ENCODE measurements around the gene SDHB.
A peak's percentile ranks its signal among the peaks of the same experiment; 100 is the strongest.

Gene SDHB

DNA sequence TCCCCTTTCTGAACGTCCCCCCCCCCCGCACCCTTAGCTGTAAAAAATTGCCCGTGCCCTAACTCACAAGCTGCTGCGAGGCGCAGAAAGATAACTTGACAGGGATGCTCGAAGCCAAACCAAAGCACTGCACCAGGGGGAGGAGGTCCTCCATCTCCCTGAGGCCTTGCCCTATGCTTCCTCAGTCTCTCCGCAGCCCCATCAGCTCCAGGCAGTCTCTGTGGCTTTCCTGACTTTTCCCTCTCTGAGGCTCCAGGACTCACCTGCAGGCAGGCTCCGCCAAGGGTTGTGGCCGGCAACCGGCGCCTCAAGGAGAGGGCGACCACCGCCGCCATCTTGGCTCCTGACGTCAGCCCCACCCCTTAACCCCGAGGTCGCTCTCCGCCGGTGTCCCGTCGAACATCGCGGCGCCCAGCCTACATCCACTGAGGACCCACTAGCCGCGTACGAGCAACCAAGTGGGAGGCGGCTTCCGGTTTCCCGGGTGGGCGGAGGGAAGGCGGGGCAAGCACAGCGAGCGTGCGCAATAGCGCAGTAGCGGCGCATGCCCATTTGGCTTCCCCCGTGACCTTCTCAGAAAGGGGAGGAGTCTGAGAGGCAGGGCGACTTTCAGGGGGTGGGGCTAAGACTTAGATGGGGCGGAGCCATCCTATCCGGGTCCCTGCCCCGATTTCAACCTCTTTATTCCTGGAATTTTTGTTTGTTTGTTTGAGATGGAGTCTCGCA lies at the start of gene SDHB:
Gene SDHB, minus strand, starts transcription at position 348 of the 726 bp plus-strand sequence. Its CDS starts 13 bp downstream, at position 335.
- peak; percentile 97 for DNase-seq (ENCODE audit: low read depth in 2 of 2)

DNA sequence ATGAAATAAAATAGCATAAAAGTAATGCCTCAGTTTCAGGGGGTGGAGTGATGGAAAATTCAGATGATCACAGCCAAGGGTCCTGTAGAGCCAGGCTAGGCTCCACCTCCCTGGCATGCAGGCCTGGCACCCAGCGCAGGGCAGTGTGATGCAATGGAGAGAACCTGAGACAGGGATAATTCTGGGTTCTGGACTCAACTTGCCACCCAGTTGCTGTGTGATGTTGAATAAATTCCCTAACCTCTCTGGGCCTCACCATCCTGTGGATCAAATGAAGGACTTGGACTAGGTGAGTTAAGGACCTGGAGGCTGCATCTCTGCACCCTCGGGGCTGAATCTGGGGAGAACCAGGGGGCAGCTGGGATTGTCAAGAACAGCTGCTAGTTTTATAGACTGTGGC lies 48.4 kb upstream of the SDHB start:
- DNase-seq (ENCODE audit: low read depth in 2 of 2): no peak

DNA sequence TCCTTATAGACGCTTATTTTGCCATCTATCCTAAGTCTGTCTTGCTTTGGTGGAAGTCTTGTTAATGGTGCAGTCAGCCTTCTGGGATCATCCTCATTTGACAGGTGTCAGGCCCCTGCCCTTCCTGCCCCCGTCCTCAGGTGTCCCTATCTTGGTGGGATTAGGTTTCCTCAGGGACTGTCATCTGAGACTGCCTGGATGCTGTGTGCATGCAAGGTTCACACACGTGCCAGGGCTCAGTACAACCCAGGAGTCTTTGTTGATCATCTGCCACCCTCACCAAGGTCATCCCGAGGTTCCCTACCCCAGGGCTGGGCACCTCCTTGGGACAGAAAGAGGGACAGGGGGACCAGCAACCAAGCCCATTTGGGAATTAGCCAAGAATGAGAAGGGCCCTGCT lies 47.4 kb upstream of the SDHB start:
- no peak for DNase-seq (ENCODE audit: low read depth in 2 of 2)

GRCh38 chr1:17099616-17100340 lies 45.9 kb upstream of the SDHB start:
- no peak for DNase-seq (ENCODE audit: low read depth in 2 of 2)

DNA sequence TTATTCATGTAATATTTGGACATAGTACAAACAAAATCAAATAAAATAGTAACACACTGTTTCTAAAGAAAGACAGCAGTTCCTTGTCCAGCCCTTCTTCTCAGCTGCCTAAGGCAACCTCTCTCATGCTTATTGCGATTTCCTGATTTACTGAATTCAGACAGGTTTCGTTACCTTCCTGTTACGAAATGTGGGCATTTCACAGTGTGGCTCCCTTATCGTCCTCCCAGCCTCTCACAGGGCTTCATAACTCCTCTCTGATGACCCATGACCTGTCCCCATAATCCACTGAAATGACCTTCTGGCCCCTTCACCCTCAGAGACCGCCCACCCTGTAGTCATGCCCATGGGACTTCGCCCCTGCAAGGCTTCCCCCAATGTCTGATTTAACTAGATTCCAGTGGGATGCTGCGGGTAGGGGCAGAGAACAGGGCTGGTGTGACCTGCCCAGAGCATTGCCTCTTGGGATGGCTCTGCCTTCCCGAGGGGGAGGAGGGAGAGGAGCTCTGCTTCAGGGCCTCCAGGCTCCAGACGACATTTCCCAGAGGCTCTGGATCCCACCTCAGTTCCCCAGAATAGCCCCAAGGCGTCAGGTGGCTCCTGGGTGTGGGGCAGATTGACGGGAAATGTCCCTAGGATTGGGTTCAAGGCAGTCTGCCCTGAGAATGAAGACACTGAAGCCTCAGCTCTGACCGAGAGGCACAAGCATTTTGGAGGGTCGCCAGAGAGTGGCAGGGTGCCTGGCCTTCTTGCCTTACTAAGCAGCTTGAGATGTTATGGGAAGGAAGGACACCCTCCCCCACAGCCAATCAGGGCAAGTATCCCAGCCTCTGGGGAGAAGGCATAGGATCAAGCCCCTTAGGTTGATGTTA lies 44.9 kb upstream of the SDHB start:
- no peak for DNase-seq (ENCODE audit: low read depth in 2 of 2)

DNA sequence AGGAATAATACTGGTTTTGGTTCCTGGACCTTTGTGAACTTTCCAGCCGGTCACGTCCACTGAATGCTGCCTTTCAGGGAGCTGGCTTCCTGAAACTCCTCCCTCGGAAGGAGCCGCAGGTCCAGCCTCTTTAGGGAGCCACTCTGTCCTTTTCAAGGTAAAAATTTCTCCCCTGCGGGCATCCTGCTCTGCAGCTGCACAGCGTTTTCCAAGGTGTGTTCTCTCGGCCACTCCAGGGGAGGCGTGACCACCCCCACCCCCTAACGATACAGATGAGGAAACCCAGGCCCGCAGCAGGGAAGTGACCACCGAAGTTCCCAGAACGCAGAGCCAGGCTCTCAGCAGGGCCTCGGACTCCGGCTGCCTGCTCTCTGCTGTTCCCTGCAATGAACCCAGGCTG lies 44.0 kb upstream of the SDHB start:
- no peak for DNase-seq (ENCODE audit: low read depth in 2 of 2)

GRCh38 chr1:17097147-17097546 lies 43.3 kb upstream of the SDHB start:
- no peak for DNase-seq (ENCODE audit: low read depth in 2 of 2)

GRCh38 chr1:17096584-17096983 lies 42.8 kb upstream of the SDHB start:
- DNase-seq (ENCODE audit: low read depth in 2 of 2): no peak

- DNase-seq (ENCODE audit: low read depth in 2 of 2): no peak
These were observed 41.3 kb upstream of the SDHB start for GRCh38 chr1:17095141-17095540.

DNA sequence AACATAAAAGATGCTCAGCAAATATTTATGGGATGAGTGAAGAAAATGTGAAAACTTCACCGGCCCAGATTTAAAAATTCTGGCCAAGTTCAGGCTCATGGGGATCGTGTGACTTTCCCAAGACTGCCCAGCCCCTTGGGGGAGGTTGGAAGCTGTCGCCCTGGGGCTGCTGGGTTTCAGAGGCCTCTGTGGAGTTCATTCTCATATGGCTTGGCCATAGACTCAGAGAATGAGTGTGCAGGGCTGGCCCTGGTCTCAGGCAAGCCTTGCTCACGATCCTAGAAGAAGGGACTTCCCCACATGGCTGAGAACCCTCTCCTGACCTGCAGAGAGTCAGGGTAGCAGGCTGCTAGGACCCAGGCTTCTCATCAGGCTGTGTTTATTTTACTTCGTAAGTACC lies 40.8 kb upstream of the SDHB start:
- no peak for DNase-seq (ENCODE audit: low read depth in 2 of 2)

- no peak for DNase-seq (ENCODE audit: low read depth in 2 of 2)
These were observed 40.1 kb upstream of the SDHB start for GRCh38 chr1:17093822-17094393.

- no peak for DNase-seq (ENCODE audit: low read depth in 2 of 2)
These were observed 37.4 kb upstream of the SDHB start for GRCh38 chr1:17091252-17091651.

GRCh38 chr1:17089506-17089905 lies 35.7 kb upstream of the SDHB start:
- DNase-seq (ENCODE audit: low read depth in 2 of 2): no peak

DNA sequence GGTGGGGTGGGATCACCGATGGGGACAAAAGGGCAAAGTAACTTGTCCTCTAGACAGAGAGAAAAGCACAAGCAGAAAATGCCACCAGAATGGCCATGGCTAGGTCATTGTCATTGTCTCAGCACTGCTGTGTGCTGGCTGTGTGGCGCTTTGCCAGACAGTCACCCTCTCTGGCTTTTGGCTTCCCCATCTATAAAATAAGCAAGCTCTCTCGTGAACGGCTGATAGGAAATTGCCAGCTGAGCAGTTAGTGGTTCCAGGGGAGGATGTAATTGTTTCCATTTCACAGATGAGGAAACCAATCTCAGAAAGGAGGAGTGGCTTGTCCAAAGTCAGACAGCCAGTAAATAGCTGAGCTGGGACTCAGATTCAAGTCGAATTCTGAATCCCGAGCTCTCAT lies 32.9 kb upstream of the SDHB start:
- no peak for DNase-seq (ENCODE audit: low read depth in 2 of 2)

GRCh38 chr1:17084787-17085186 lies 31.0 kb upstream of the SDHB start:
- no peak for DNase-seq (ENCODE audit: low read depth in 2 of 2)

- DNase-seq (ENCODE audit: low read depth in 2 of 2): no peak
These were observed 28.9 kb upstream of the SDHB start for GRCh38 chr1:17082761-17083160.

- no peak for DNase-seq (ENCODE audit: low read depth in 2 of 2)
These were observed 27.6 kb upstream of the SDHB start for GRCh38 chr1:17081439-17081838.

- no peak for DNase-seq (ENCODE audit: low read depth in 2 of 2)
These were observed 27.0 kb upstream of the SDHB start for GRCh38 chr1:17080880-17081279.

GRCh38 chr1:17080085-17080759 lies 26.4 kb upstream of the SDHB start:
- no peak for DNase-seq (ENCODE audit: low read depth in 2 of 2)

DNA sequence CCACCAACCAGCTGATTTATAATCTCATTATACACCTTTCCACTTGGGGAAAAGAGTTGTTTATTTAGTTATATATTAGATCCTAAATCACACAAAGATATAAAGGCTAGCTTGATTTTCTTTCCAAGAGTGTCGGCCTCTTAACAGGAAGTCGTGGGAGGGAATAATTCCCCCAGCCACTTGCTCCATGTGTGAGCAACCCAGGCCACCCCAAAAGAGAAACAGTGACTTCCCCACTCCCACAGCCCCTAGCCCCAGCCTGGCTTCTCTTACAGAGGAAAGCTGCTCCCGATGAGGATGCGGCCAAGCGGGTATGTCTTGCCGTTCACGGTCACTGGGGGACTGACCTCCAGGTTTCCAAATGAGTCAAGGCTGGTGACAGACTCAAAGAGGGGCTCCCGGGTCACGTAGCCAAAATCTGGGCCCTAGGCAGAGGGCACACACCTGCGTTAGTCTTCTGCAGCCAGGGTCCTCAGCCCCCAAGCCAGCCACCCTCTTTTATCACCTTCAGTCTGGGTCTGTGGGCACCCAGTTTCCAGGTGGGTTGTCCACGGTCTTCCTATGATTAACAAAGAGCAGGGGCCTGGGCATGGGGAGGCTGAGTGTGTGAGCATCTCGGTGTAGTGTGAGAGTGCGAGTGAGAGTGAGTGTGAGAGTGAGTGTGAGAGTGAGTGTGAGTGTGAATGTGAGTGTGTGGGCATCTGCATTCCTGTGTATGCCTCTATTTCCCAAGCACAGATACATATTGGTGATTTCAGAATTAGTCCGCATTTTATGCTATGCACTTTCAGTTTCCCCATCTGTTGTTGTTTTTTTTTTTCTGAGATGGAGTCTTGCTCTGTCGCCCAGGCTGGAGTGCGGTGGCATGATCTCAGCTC lies 25.4 kb upstream of the SDHB start:
- DNase-seq (ENCODE audit: low read depth in 2 of 2): no peak

Measured in activated CD4-positive, alpha-beta T cell treated with anti-CD3 and anti-CD28 coated beads for 24 hours (primary cell).